Endodermal cell (in vitro differentiated cells): ENCODE data around the gene WDR86. TPM values are rescaled to one million over a fixed set of nuclear protein-coding genes. Genes with fewer than 3 reads are reported as not detected.

Experiments used
- DNase-seq: peaks from one replicate; pipeline ENCODE4 v3.0.0-alpha.2; 2017
- H3K27ac ChIP-seq: 2 replicates; pipeline ENCODE4 v1.5.1; 2013; ENCODE audit warnings: mild to moderate bottlenecking, low read depth, low read length, moderate library complexity
- H3K27me3 ChIP-seq: 2 replicates; pipeline ENCODE4 v1.6.1; 2013; ENCODE audit warnings: mild to moderate bottlenecking, low read length, moderate library complexity; ENCODE audit not compliant: insufficient read depth, control insufficient read depth, poor library complexity, severe bottlenecking
- H3K36me3 ChIP-seq: 2 replicates; pipeline ENCODE4 v1.7.0; 2013; ENCODE audit warnings: mild to moderate bottlenecking, low read length, moderate library complexity; ENCODE audit not compliant: control insufficient read depth, insufficient read depth
- H3K4me1 ChIP-seq: one replicate; pipeline ENCODE4 v1.7.0; 2013; ENCODE audit warnings: low read length; ENCODE audit not compliant: control insufficient read depth, insufficient read depth
- H3K4me3 ChIP-seq: 2 replicates; pipeline ENCODE4 v1.5.1; 2013; ENCODE audit warnings: mild to moderate bottlenecking, low read length, moderate library complexity
- H3K9ac ChIP-seq: 2 replicates; pipeline ENCODE4 v1.6.1; 2013; ENCODE audit warnings: mild to moderate bottlenecking, low read length, moderate library complexity; ENCODE audit not compliant: poor library complexity, severe bottlenecking; ENCODE audit errors: extremely low read depth
- H3K9me3 ChIP-seq: 2 replicates; pipeline ENCODE4 v1.6.1; 2013; ENCODE audit warnings: mild to moderate bottlenecking, low read length, moderate library complexity; ENCODE audit not compliant: control insufficient read depth
- H3K27ac Mint-ChIP-seq: 2 replicates; pipeline ENCODE4 v1.8.0; 2020; ENCODE audit warnings: mixed read lengths
- H3K27me3 Mint-ChIP-seq: 2 replicates; pipeline ENCODE4 v1.8.0; 2021; ENCODE audit warnings: mild to moderate bottlenecking, mixed read lengths; ENCODE audit not compliant: insufficient read depth
- H3K36me3 Mint-ChIP-seq: 2 replicates; pipeline ENCODE4 v1.8.0; 2020; ENCODE audit warnings: low read depth, mixed read lengths
- H3K4me1 Mint-ChIP-seq: 2 replicates; pipeline ENCODE4 v1.8.0; 2020; ENCODE audit warnings: mixed read lengths
- H3K4me3 Mint-ChIP-seq: 2 replicates; pipeline ENCODE4 v1.8.0; 2020; ENCODE audit warnings: mild to moderate bottlenecking, moderate library complexity, mixed read lengths
- H3K9me3 Mint-ChIP-seq: 2 replicates; pipeline ENCODE4 v1.8.0; 2020; ENCODE audit warnings: mild to moderate bottlenecking, mixed read lengths
- WGBS, 2 experiments: methylation state at CpG; one replicate each; pipeline versions ENCODE4 v1.1.5 to v1.1.7; 2013; ENCODE audit warnings: missing lambda C conversion rate in 2 of 2, mixed read lengths in 1 of 2; ENCODE audit not compliant: insufficient coverage in 1 of 2, insufficient read length in 1 of 2; 5-methylcytosine and 5-hydroxymethylcytosine counted together
- total RNA-seq, 2 donors: library from RNA; stranded (reverse); fragmentation: NEBNext Ultra II Directional in 1 of 2; extraction: Animal tissue kit (Norgen Biotek cat#: 25700) in 1 of 2; gene quantifications; 2 replicates in 1 of 2; 3 replicates in 1 of 2; pipeline ENCODE4 v1.2.1, GENCODE V29; 2021
- TF ChIP-seq, protein P1 (sequence below): fragments of 200-600 bp; sonication (generic); conservative IDR thresholded peaks from 2 replicates; pipeline ENCODE4 v1.5.0; 2021; ENCODE audit warnings: antibody characterized with exemption, mild to moderate bottlenecking

The WDR86 gene
- total RNA-seq, 2 donors from 2014 or later, result 83.3 to 94.2 TPM

DNA sequence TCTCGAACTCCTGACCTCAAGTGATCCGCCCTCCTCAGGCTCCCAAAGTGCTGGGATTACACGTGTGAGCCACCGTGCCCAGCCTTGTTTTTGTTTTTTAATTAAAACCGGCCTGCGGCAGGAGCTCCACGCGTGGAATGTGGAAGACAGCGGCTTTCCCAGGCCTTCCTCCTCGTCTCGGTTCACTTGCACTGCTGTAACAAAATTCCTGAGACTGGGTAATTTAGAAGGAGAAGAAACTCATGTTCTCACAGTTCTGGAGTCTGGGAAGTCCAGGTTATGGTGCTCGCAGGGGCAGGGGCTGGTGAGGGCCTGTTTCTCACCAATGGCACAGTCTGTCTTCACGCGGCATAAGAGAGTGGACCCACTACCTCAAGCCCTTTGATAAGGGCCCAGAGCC is 44.5 kb upstream of the WDR86 start:
- peaks cover 6% of the 10 kb centered on the region for H3K9me3 ChIP-seq
- no peak overlapping the region for H3K4me3 ChIP-seq
- H3K36me3 Mint-ChIP-seq, result no peaks in the 10 kb centered on the region
- H3K27ac Mint-ChIP-seq, result no peak overlapping the region
- H3K27me3 ChIP-seq, result no peaks in the 10 kb centered on the region
- no peaks in the 10 kb centered on the region for H3K27me3 Mint-ChIP-seq
- no peak overlapping the region for H3K4me3 Mint-ChIP-seq
- no peak overlapping the region for H3K9ac ChIP-seq
- H3K4me1 Mint-ChIP-seq, result peaks cover 7% of the 10 kb centered on the region
- DNase-seq, result peak; percentile 43
- H3K36me3 ChIP-seq, result no peaks in the 10 kb centered on the region
- H3K4me1 ChIP-seq, result no peaks in the 10 kb centered on the region
- H3K27ac ChIP-seq, result no peak overlapping the region
- 84 to 90% methylated on average over 11 to 14 of the region's 14 CpGs for WGBS, 2 experiments
- TF ChIP-seq, protein P1, sequence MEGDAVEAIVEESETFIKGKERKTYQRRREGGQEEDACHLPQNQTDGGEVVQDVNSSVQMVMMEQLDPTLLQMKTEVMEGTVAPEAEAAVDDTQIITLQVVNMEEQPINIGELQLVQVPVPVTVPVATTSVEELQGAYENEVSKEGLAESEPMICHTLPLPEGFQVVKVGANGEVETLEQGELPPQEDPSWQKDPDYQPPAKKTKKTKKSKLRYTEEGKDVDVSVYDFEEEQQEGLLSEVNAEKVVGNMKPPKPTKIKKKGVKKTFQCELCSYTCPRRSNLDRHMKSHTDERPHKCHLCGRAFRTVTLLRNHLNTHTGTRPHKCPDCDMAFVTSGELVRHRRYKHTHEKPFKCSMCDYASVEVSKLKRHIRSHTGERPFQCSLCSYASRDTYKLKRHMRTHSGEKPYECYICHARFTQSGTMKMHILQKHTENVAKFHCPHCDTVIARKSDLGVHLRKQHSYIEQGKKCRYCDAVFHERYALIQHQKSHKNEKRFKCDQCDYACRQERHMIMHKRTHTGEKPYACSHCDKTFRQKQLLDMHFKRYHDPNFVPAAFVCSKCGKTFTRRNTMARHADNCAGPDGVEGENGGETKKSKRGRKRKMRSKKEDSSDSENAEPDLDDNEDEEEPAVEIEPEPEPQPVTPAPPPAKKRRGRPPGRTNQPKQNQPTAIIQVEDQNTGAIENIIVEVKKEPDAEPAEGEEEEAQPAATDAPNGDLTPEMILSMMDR, result no peak
- peaks cover 6% of the 10 kb centered on the region for H3K9me3 Mint-ChIP-seq

DNA sequence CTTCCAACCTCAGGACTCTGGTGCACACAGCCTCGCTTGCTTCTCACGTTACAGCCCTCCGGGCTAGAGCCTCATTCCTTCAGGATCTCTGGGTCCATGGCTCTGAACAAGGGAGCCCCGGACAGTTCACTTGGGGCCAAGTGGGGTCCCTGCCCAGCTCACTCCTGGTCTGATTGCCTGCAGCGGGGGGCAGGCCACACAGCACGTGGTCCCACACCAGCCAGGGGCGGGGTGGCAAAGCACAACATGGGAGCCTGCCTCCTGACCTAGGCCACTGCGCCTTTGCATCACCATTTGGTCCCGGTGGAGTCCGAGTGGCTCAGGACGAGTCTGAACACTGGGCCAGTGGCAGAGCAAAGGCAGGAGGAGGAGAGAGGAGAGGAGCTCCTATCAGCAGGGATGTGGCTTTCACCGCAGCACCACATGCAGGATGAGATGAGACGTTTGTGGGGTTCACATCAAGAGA is 43.5 kb upstream of the WDR86 start:
- TF ChIP-seq, protein P1, result no peak
- no peaks in the 10 kb centered on the region for H3K27me3 Mint-ChIP-seq
- Histone ChIP-seq H3K4me1 (no peaks in the 10 kb centered on the region), H3K27ac (no peak overlapping the region), H3K4me3 (no peak overlapping the region), H3K36me3 (no peaks in the 10 kb centered on the region), H3K9me3 (peaks cover 6% of the 10 kb centered on the region), H3K27me3 (no peaks in the 10 kb centered on the region), H3K9ac (no peak overlapping the region)
- H3K4me1 Mint-ChIP-seq, result peaks cover 7% of the 10 kb centered on the region
- H3K4me3 Mint-ChIP-seq, result no peak overlapping the region
- 85 to 87% methylated on average over 8 to 13 of the region's 13 CpGs for WGBS, 2 experiments
- H3K27ac Mint-ChIP-seq, result no peak overlapping the region
- H3K9me3 Mint-ChIP-seq, result peaks cover 6% of the 10 kb centered on the region
- no peaks in the 10 kb centered on the region for H3K36me3 Mint-ChIP-seq
- DNase-seq, result peak; percentile 56

DNA sequence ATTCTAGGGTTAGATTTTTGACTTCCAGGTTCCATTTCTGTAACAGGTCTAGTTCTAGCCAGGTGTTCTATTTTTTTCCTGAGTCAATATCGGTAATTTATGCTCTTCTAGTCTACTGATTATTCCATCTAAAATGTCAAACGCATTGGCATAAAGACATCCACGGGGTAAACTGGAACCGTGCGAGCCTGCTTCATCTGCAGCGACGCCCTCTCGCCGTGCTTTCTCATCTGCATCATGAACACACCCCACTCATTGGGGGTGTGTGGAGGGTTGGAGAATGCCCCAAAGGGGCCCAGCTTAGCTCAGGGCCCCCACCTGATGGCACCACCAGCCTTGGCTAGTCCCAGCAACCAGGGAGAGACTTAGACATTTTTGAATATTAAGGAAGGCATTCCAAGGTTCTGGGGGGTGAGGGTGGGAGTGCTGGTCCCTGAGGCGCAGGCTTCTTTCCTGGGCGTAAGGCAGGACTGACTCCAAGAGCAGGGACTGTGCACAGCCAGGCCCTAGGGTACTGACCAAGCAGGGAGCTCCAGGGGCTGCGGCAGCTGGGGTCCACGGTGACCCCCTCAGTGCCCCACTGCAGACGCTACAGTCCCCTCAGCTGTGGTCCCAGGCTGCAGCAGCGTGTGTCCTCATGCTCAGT is 43.0 kb upstream of the WDR86 start:
- Histone ChIP-seq H3K27me3 (no peaks in the 10 kb centered on the region), H3K27ac (no peak overlapping the region), H3K9me3 (peaks cover 4% of the 10 kb centered on the region), H3K36me3 (no peaks in the 10 kb centered on the region), H3K4me1 (no peaks in the 10 kb centered on the region), H3K4me3 (no peak overlapping the region), H3K9ac (no peak overlapping the region)
- Mint-ChIP-seq H3K4me3 (no peak overlapping the region), H3K27ac (no peak overlapping the region), H3K27me3 (peaks cover under 1% of the 10 kb centered on the region), H3K4me1 (peaks cover 7% of the 10 kb centered on the region), H3K36me3 (no peaks in the 10 kb centered on the region), H3K9me3 (peaks cover 4% of the 10 kb centered on the region)
- 82 to 88% methylated on average over 9 to 14 of the region's 15 CpGs for WGBS, 2 experiments
- no peak for DNase-seq
- TF ChIP-seq, protein P1, result no peak
